ENCODE results near the gene UNC50. TPM values are rescaled to one million over a fixed set of nuclear protein-coding genes. Genes with fewer than 3 reads are reported as not detected.

UNC50 gene
- total RNA-seq, 6 experiments from 2014 or later = 38.3 to 43.2 (median 41.6) TPM

- Mint-ChIP-seq H3K4me1 (ENCODE audit: low read depth) (peaks cover 22% of the 10 kb centered on the region), H3K36me3 (ENCODE audit: low read depth) (peaks cover 15% of the 10 kb centered on the region), H3K9me3 (no peaks in the 10 kb centered on the region), H3K27ac (no peak overlapping the region), H3K4me3 (no peak overlapping the region), H3K27me3 (ENCODE audit: insufficient read depth) (no peaks in the 10 kb centered on the region; the same call in 1 of the 2 replicates)
- no peak for DNase-seq
- no peak for TF ChIP-seq CTCF (IDR thresholded peaks at IDR 0.05)
These were observed 36.6 kb upstream of the UNC50 start for GRCh38 chr2:98571796-98572195.

- H3K36me3 Mint-ChIP-seq (ENCODE audit: low read depth) = peaks cover 16% of the 10 kb centered on the region
- H3K9me3 Mint-ChIP-seq = no peaks in the 10 kb centered on the region
- peaks cover 18% of the 10 kb centered on the region for H3K4me1 Mint-ChIP-seq (ENCODE audit: low read depth)
- no peak overlapping the region for H3K27ac Mint-ChIP-seq
- H3K4me3 Mint-ChIP-seq = no peak overlapping the region
- no peak for DNase-seq
- no peaks in the 10 kb centered on the region; the same call in 1 of the 2 replicates for H3K27me3 Mint-ChIP-seq (ENCODE audit: insufficient read depth)
- TF ChIP-seq CTCF (IDR thresholded peaks at IDR 0.05) = no peak
These were observed 36.2 kb upstream of the UNC50 start for GRCh38 chr2:98572211-98572610.

DNA sequence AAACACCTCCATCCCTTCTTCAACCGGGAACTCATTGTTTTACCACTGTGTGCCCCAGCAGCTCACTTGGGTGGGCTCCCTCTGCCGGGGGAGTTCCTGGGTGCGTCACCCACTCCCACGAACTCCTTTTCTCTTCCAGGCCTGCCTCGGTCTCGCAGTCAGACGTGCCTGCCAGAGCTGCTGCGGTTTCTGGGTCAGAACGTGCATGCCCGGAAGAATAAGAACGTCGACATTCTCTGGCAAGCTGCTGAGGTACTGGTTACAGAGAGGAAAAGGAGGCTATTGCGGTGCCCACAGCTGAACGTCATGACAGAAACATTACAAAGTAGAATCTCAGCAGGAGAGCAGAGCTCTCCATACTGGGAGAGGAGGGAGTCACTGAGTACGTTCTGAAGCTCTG lies 35.7 kb upstream of the UNC50 start:
- Mint-ChIP-seq H3K36me3 (ENCODE audit: low read depth) (peaks cover 21% of the 10 kb centered on the region), H3K4me1 (ENCODE audit: low read depth) (peaks cover 13% of the 10 kb centered on the region), H3K27ac (no peak overlapping the region), H3K27me3 (ENCODE audit: insufficient read depth) (no peaks in the 10 kb centered on the region; the same call in 1 of the 2 replicates), H3K9me3 (no peaks in the 10 kb centered on the region), H3K4me3 (no peak overlapping the region)
- TF ChIP-seq CTCF (IDR thresholded peaks at IDR 0.05) = no peak
- DNase-seq = no peak

DNA sequence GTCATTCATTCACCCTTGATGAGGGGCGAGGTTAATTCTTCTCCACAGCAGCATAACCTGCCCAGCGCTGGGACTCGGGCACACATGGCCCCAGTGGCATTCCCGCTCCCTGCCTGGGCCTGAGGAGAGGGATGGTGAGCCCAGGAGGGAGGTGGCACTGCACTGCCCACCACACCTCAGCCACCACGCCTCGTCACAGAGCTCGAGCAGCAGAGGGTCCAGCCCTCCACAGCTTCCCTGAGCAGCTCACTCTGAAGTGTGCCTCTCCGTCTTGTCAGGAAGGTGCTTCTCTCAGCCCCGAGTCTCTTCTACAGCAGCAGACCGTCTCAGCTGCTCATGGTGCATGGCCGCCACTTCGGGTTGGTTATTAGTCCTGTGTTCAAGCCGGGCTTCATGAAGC lies 35.0 kb upstream of the UNC50 start:
- peaks cover 25% of the 10 kb centered on the region for H3K36me3 Mint-ChIP-seq (ENCODE audit: low read depth)
- no peaks in the 10 kb centered on the region for H3K9me3 Mint-ChIP-seq
- H3K4me1 Mint-ChIP-seq (ENCODE audit: low read depth) = peaks cover 6% of the 10 kb centered on the region
- H3K4me3 Mint-ChIP-seq = no peak overlapping the region
- H3K27ac Mint-ChIP-seq = no peak overlapping the region
- no peak for DNase-seq
- H3K27me3 Mint-ChIP-seq (ENCODE audit: insufficient read depth) = no peaks in the 10 kb centered on the region; the same call in 1 of the 2 replicates
- no peak for TF ChIP-seq CTCF (IDR thresholded peaks at IDR 0.05)

DNA sequence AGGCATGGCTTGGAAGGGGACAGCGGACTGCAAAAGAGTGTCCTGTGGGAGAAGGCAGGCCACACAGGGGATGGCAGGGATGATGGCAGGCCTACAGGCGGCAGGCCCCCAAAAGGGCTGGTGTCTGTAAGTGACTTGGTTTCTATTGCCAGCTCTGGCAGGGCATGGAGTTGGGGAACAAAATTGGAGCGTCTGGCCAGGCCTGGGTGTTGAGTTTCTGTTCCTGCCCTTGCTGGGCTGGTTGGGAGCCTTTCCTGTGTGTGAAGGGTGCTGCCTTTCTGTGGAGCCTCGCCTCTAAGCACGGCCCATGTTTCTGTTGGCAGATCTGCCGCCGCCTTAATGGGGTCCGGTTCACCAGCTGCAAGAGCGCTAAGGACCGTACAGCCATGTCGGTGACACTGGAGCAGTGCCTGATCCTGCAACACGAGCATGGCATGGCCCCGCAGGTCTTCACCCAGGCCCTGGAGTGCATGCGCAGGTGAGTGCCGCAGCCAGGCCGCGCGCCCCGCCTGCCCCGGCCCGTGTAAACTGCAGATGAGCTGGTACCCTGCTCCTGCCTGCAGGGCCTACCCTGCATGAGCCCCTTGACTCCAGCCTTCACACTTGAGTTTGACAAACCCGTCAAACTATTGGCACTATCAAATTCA lies 31.6 kb upstream of the UNC50 start:
- Mint-ChIP-seq H3K9me3 (no peaks in the 10 kb centered on the region), H3K4me3 (no peak overlapping the region), H3K4me1 (ENCODE audit: low read depth) (no peaks in the 10 kb centered on the region), H3K36me3 (ENCODE audit: low read depth) (peaks cover 18% of the 10 kb centered on the region), H3K27me3 (ENCODE audit: insufficient read depth) (no peaks in the 10 kb centered on the region; the same call in 1 of the 2 replicates), H3K27ac (no peak overlapping the region)
- DNase-seq = no peak
- TF ChIP-seq CTCF (IDR thresholded peaks at IDR 0.05) = no peak

All from HFFc6 (cell line).